M059J (cell line): ENCODE data around the gene IDH1. TPM values are rescaled to one million over a fixed set of nuclear protein-coding genes. Genes with fewer than 3 reads are reported as not detected.
"Not testable (repeated sequence)": the region's sequence is repeated elsewhere in the genome, so short reads cannot be mapped to it uniquely, and the experiment has no call there.

ENCODE experiments used
- DNase-seq: peaks from one replicate; pipeline ENCODE4 v3.0.0-alpha.2; 2012; ENCODE audit warnings: low read depth
- total RNA-seq: library from RNA; depleted of rRNA; stranded (reverse); fragments of >200 nt; shearing (Covaris generic); gene quantifications from 2 replicates; pipeline ENCODE4 v1.2.3, GENCODE V29; 2014; rRNA removed

Gene IDH1
- total RNA-seq, 1 experiment from 2014 or later, result 145 TPM

DNA sequence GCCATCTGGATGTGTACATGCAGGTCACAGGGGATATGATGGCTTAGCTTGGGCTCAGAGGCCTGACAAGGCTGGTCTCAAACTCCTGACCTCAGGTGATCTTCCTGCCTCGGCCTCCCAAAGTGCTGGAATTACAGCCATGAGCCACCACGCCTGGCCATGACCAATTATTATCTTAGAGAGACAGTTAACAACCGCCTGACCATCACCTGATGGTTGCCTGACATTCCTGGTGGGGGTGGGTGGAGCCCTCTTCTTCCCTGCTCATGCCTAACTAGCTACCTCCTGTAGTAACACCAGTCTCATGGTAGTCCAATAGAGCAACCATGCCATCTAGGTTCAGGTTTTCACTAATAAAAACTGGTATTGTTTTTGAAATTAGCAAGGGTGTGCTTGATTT, 33.0 kb downstream of the IDH1 start:
- DNase-seq, result not testable (repeated sequence)

DNA sequence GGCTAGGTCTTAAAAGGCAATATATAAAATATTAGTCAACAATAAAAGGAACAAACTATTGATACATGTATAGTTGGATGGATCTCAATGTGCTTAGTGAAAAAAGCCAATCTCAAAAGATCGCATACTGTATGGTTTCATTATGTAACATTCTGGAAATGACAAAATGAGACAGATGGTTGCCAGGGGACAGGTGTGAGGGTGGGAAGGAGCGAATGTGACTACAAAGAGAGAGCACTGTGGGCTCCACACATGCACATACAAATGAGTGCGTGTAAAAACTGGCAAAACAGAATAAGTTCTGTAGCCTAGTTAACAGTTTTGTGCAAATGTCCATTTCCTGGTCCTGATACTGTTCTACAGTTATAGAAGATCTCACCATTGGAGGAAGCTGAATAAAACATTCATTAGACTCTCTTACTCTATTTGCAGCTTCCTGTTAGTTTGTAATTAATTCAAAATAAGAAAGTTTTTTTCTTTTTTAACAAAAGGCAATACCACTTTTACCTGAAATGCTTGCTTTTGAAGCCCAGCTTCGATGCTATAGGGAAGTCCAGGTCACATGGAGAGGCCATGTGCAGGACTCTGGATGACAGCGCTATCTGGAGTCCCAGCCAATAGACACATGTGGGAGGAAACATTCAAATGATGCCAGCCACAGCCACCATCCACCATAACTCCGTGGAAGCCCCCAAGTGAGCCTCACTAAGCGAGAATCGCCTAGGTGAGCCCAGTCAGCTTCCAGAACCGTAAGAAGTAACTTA, 44.0 kb downstream of the IDH1 start:
- no peak for DNase-seq

- no peak for DNase-seq
These were observed 46.4 kb downstream of the IDH1 start for GRCh38 chr2:208208335-208209085.

DNA sequence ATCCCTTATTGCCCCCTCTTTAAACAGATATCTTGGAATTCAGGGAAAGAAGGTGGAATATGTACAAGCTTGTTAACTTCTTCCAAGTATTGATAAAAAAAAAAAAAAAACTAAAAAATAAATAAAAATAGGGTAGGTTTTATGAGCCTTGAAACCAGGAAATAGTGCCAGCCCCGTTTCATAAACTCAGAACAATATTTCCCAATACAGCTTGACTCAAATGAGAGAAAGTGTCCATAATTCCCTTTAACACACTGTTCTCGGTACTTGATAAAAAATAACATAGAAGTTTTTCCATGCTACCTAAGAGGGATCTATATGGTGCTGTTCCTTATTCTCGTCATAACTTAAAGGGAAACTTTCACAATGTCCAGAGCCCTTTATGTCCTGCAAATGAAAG, 47.1 kb downstream of the IDH1 start:
- no peak for DNase-seq

DNA sequence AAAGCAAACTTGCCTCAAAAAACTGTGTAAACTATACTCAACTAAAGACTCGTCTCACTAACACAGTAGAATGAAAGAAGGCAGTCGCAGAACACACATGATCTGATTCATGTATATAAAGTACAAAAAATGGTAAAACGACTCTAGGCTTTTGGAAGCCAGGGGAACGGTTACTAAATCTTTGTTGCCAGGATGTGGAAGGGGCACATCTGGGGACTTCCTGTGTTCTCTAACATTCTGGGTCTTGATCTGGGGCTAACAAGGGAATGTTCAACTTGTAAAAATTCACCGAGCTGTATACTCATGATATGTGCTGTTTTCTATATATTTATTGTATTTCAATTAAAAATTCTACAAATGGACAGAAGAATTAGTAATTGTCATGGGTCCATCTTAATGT, 50.7 kb downstream of the IDH1 start:
- no peak for DNase-seq

GRCh38 chr2:208195531-208195930, 59.3 kb downstream of the IDH1 start:
- no peak for DNase-seq

GRCh38 chr2:208192611-208193236, 62.1 kb downstream of the IDH1 start:
- peak; percentile 58 for DNase-seq

DNA sequence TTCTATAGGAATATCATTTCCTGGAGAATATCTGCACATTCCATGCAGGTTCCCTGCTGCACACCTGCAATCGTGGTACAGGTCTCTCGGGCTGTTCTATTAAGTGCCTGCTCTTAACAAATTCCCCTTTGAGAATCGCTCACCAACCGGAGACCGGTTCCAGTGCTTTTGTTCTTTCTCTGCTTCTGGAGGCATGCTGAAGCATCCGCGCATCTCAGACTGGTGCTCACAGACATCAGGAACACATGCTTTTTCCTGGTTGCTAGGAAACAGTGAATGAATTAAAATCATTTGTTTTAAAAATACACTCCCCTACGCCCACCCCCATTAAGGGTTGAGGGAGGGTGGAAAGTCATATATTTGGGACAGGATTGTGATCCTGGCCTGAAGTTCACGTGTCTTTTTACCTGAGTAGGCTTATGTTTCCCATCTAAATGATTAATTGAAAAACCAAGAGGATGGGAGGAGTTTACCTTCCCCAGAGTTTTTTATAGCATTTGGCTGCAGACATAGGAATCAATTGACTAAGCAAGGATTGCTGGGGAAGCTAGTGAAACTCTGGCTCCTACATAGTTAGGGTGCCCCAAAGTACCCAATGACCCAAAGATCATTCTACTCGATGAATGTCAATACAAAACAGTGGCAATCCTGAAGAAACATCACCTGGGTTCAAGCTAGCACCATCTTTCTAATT, 64.9 kb downstream of the IDH1 start, which contains the start of gene C2orf80:
C2orf80 (minus strand) TSS at position 221 of the 694 bp plus-strand sequence. CDS start 3,044 bp downstream, outside the sequence.
- no peak for DNase-seq

DNA sequence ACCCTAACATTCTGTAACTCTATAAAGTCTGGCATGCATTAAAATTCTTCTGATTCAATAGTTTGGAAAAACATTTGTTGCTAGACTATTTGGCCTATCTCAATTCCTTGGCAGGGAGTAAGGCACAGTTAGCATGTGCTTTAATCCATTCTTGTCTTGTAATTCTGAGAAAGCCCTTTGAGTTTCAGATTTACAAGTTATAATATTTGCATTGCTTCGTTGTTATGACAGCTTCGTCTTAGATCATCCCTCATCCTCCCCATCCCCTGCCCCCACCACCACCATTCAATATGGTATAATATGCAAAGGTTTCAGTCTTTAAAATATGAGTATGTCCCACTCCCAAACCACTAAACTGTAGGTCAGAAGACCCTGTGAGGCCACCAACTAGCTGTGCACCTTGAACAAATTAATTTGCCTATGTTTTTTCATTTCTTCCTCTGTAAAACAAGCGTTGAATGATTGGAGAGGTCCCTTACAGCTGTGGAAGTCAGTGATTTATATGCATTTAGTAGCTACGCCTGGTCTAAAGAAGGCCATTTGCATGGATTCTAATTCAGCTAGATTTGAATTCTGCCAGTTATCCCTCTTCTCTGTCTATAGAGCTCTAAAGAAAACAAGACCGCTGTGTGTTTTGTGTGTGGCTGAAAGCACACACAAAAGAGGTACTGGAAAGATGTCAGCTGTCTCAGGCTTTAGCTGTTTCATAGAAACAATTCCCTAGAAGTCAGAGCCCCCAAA, 65.6 kb downstream of the IDH1 start:
- DNase-seq, result no peak

DNA sequence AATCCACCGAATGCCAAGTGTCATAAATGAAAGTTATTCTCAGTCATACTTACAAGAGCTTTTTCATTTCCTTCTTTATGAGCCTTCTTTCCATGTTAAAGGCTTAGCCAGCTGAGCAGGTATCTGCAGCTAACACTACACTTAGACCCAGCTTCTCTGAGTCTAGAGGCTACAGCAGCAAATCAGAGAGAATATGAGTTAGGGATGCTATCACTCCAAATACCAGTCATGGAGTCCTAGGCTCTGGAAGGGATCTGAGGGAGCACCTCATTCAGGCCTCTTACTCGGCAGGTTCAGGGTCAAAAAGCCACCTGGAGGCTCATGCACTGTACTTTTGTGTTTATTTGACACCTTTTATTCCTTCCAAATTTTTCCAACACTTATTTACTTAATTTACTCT, 68.0 kb downstream of the IDH1 start:
- DNase-seq, result no peak

- DNase-seq, result no peak
These were observed 68.4 kb downstream of the IDH1 start for GRCh38 chr2:208186465-208186864.

Other genes with a start within 250 kb of the IDH1 start
- gene PLEKHM3, start 229.5 kb downstream of the IDH1 start, total RNA-seq, result 3.1 and 5.3 TPM in 2 replicates
- not detected in 2 replicates for gene CRYGD, start 130.5 kb downstream of the IDH1 start, total RNA-seq
- not detected in 2 replicates for gene CRYGC, start 125.2 kb downstream of the IDH1 start, total RNA-seq
- not detected in 2 replicates for gene CRYGB, start 108.9 kb downstream of the IDH1 start, total RNA-seq
- not detected in 2 replicates for gene CRYGA, start 91.5 kb downstream of the IDH1 start, total RNA-seq
- not detected in 2 replicates for gene C2orf80, start 65.0 kb downstream of the IDH1 start, total RNA-seq
- 12.0 and 16.6 TPM in 2 replicates for gene PIKFYVE, start 11.2 kb upstream of the IDH1 start, total RNA-seq
- gene PTH2R, start 151.7 kb upstream of the IDH1 start, total RNA-seq, result not detected in 2 replicates